SKM-1 (cell line): ENCODE measurements around the gene RWDD1.

Source experiments
- DNase-seq: peaks from one replicate; lab custom pipeline; 2025; ENCODE audit not compliant: unreplicated experiment; lab: John Stamatoyannopoulos, UW

RWDD1 gene

GRCh38 chr6:116570856-116571682, at the start of gene RWDD1:
Gene RWDD1 (plus strand): TSS chr6:116571504. CDS start chr6:116571583, 79 bp downstream.
- DNase-seq: peak; percentile 96

- DNase-seq: no peak
Observed at GRCh38 chr6:116522896-116523295, 48.4 kb upstream of the RWDD1 start.

- no peak for DNase-seq
Observed at GRCh38 chr6:116524236-116524635, 47.1 kb upstream of the RWDD1 start.

GRCh38 chr6:116528133-116528532, 43.2 kb upstream of the RWDD1 start:
- DNase-seq: no peak

DNA sequence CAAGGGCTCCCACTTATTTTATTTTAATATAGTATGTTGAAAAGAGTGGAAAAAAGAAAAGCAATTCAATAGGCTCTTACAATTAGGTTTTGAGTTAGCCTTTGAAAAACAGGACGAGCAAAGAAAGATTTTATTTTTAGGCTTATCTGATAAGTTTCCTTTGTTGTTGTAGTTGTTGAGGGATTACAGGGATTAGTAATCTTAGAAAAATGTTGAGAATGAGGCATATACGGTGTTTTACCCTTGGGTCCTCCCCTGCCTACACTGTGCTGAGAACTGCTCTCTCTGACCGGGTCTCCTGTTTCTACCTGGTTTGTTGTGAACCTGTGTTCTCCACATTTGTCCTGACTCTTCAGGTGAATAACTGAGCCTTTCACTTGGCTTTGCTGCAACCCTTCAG, 42.5 kb upstream of the RWDD1 start:
- DNase-seq: no peak

DNA sequence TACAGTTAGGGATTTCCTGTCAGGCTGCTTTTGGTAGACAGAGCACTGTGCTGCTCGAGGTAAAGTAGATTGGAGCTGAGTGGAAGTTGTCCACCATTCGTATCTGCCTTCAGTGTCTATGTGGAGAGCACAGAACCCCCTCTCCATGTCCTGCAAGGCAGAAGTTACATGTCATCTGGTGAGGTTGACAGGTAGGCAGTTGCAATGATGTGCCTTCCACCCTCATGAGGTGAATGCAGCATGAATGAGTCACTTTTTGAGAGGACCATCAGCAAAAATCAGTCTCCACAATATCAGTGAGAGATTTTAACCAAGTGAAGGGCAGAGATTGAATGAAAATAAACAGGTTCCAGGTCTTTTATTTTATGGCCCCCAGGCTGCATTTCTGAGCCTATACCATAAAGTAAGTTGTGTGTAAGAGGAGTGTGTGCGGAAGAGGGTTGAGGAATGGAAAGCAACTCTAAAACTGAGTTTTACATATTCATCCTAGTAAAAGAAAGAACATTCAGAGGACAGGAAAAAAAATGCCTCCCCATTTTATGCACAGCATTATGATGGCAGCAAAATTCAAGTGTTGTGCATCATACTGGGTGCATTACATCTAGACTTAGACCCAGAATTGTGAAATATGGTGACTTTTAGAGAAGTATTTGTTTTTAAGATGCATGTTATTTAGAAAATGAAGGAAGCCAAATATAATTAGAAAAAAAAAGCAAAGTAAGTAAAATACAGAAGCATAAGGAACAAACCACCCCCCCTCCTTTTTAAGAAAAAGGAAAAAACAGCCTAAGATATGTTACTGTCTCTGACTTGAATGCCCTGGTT, 41.6 kb upstream of the RWDD1 start:
- no peak for DNase-seq

DNA sequence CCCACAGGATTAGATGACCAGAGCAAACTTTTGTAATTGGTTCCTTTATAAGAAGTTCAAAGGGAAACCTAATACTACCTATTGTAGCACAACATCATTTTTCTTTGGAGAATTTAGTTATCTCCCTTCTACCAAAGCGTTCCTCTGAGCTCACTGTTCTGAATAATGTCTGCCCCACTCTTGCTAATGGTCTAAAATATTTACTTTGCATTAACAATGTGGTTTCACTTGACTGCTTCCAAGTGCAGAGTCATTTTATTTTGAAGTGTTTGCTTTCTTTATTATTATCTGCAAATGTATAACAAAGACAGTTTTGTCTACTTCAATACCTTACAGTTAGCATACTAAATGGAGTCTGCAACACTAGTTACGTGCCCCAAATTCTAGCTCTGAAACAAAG, 40.9 kb upstream of the RWDD1 start:
- no peak for DNase-seq

DNA sequence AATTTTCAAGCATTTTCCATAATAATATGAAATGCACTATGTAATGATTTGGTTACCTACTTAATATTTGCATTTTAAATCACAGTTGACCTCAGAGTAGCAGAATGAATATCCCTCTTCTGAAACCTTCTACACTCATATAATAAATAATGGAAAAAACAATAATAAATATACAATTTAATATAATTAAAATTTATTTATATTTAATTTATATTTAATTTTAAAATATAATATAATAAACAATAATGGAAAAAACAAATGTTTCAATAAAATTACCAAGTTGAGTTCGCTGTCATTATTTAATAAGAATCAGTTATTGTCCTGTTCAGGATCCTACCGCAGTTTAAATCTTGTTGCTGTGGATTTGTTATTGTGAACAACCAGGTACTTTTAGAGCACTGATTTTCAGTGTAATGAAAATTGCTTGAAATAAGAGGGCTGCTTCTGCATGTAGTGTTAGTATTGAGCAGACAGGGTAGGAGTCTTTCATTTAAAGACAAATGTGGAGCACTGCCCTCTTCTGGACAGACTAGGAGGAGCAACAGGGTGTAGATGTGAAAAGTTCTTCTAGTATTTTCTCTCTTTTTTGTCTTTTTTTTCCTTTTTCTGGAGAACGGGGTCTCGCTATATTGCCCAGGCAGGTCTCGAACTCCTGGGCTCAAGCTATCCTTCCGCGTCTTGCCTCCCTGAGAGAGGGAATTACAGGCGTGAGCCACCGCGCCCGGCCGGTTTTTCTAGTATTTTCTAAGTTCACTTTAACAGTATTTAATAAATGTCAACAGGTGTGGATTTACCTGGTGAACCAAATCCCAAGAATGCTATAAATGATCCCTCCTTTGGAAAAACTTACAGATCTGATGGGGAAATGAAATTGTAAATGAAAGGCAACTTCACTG, 39.4 kb upstream of the RWDD1 start:
- DNase-seq: peak; percentile 80

GRCh38 chr6:116533233-116533957, 37.9 kb upstream of the RWDD1 start:
- no peak for DNase-seq

DNA sequence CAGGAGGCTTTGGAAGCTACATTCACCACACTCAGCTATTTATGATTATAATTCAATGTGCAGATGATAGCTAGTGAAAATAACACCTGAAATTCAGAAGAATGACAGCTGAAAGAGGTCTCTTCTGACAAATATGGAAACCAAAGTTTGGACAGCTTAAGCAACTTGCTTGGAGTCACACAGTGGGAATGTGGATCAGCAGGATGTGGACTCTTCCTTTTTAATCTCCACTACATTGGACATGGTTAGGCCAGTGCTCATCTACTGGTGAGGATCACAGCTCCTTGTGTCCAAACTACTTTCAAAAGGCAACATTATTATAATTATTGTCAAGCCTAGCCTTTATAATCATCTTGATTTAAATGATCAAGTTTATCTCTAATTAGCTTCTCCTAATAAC, 36.2 kb upstream of the RWDD1 start:
- no peak for DNase-seq

DNA sequence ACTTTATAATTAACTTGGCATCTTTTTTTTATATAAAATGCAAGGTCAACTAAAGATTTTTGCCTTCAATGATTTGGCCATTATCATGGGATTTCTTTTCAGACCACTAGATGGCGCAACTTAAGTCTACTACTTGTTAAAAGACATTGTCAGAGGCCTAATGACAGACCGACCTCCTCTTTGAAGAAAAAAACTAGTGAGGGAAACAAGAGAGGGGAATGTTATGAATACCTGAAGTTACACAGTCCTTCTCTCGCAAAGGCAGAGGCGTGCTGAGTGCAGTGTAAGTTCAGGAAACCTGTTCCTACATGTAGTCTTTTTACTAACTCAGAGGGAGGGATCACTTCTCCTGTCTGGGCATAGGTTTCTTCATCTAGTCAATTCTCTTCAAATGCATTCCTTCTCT, 35.1 kb upstream of the RWDD1 start:
- DNase-seq: peak; percentile 40

DNA sequence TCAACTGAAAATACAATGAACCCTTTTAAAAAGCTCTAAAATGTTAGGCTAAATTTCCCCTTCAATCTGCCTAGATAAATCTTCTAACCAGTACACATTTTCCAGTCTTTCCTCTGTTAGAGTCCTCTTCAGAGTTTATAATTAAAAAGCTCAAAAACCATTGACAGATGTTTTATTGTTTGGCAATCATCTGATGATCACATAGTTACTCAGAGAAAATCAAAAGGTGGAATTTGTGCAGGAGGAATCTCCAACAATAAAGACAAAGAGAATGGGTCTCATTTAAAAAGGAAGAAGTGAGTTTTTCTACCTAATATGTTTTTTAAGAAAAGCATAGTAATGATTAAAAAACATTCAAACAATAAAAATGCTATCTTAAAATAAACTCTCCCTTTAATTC, 28.9 kb upstream of the RWDD1 start:
- no peak for DNase-seq

GRCh38 chr6:116543149-116543548, 28.2 kb upstream of the RWDD1 start:
- DNase-seq: no peak

- DNase-seq: no peak
Observed at GRCh38 chr6:116545651-116546050, 25.7 kb upstream of the RWDD1 start, which contains the start of gene TRAPPC3L. Gene TRAPPC3L (minus strand): TSS chr6:116545684. CDS start chr6:116545514, 170 bp downstream.

DNA sequence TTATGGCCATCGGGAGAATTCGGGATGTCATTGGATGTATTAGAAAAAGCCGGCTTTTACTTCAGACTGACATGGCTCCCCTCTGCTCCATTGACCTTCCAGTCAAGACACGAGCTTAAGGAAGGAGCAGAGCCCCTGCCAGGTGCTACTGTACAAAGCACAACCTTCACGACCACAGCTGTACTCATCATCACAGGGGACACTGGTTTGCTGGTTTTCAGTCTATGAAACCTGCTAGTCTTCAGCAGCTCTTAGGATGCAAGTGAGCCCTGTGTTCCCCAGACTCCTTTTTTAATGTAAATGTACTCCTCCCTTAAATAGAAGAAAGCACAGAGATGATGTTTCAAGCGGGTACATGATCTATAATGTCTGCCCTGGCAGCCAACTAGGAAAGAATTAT, 23.9 kb upstream of the RWDD1 start:
- no peak for DNase-seq

DNA sequence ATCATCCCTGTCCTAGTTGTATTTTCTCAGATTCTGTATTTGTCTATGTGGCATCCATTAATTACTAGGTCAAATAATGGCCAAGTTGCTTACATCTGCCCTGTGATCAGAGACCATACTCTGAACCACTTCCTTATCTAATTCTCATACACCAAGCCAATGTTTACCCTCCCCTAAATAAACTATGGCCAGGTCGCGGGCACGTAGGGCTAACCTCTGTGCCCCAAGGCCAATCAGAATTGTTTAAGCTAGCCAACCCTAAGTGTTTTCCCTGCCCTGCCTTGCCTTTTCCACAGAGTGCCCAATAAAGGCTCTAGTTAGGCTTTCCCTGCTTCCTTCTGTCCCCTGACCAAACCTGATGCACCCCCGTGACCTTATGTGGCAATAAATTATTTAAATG, 20.5 kb upstream of the RWDD1 start:
- no peak for DNase-seq

- DNase-seq: no peak
Observed at GRCh38 chr6:116553451-116553850, 17.9 kb upstream of the RWDD1 start, which contains the start of gene CALHM4. Gene CALHM4 (plus strand): TSS chr6:116553751. CDS start chr6:116553794, 43 bp downstream.

- DNase-seq: no peak
Observed at GRCh38 chr6:116556065-116556464, 15.2 kb upstream of the RWDD1 start.

- no peak for DNase-seq
Observed at GRCh38 chr6:116556814-116557415, 14.4 kb upstream of the RWDD1 start.

- no peak for DNase-seq
Observed at GRCh38 chr6:116557893-116558292, 13.4 kb upstream of the RWDD1 start.
